ENCODE measurements around the gene PYGL. TPM values are rescaled to one million over a fixed set of nuclear protein-coding genes. Genes with fewer than 3 reads are reported as not detected.

Gene PYGL
- total and polyA plus RNA-seq, 2 donors (not counting 3 experiments of a cell fraction or from before 2014, with no cell fraction given) = 15.1 to 45.7 TPM

- H2AFZ ChIP-seq (ENCODE audit: low read depth, low read length) = no peak overlapping the region
- no peak overlapping the region for H3K4me3 ChIP-seq (replicated peaks in 1 of 3; ENCODE audit: insufficient read depth in 1 of 3, low read depth in 1 of 3, low read length in 3 of 3)
- H3K27me3 ChIP-seq (ENCODE audit: control insufficient read depth in 2 of 2, insufficient read depth in 2 of 2, low read length in 2 of 2) = no peaks in the 10 kb centered on the region
- no peak overlapping the region for H3K27ac ChIP-seq (ENCODE audit: insufficient read depth, low read depth, low read length)
- H3K9me1 ChIP-seq (replicated peaks; ENCODE audit: control insufficient read depth, extremely low read depth, insufficient read depth, low read length) = no peaks in the 10 kb centered on the region
- H3K36me3 ChIP-seq (ENCODE audit: control insufficient read depth in 2 of 2, extremely low read depth in 1 of 2, insufficient read depth in 2 of 2, low read length in 2 of 2) = no peaks in the 10 kb centered on the region
- no peak overlapping the region for H3K4me2 ChIP-seq (ENCODE audit: insufficient read depth, low read length)
- no peaks in the 10 kb centered on the region for H3K9me3 ChIP-seq (replicated peaks; ENCODE audit: control insufficient read depth, insufficient read depth, low read length)
- peaks cover 18% of the 10 kb centered on the region for H3K4me1 ChIP-seq (ENCODE audit: control insufficient read depth, extremely low read depth, insufficient read depth, low read length)
- TF ChIP-seq JUN (IDR thresholded peaks at IDR 0.05; ENCODE audit: borderline replicate concordance, insufficient read depth, insufficient read length, low read depth) = no peak
- TF ChIP-seq GATA2 (IDR thresholded peaks at IDR 0.05; ENCODE audit: insufficient read depth, insufficient read length, low read depth, low read length) = no peak
- TF ChIP-seq POLR2AphosphoS5 (IDR thresholded peaks at IDR 0.05; ENCODE audit: insufficient read depth, low read depth, low read length) = no peak
- TF ChIP-seq MAX (IDR thresholded peaks at IDR 0.05; ENCODE audit: insufficient read depth, insufficient read length) = no peak
- no peak for TF ChIP-seq FOS (IDR thresholded peaks at IDR 0.05; ENCODE audit: borderline replicate concordance, insufficient read depth, low read length)
- TF ChIP-seq POLR2A (IDR thresholded peaks at IDR 0.05; ENCODE audit: low read depth, low read length) = no peak
- no peak for TF ChIP-seq EZH2 (IDR thresholded peaks at IDR 0.05; ENCODE audit: borderline replicate concordance, low read depth, low read length, severe bottlenecking)
- no peak for TF ChIP-seq CTCF (IDR thresholded peaks at IDR 0.05; ENCODE audit: extremely low read depth in 1 of 2, insufficient read depth in 1 of 2, low read depth in 1 of 2, low read length in 2 of 2)
- no peak for TF ChIP-seq MYC (IDR thresholded peaks at IDR 0.05; ENCODE audit: low read depth, low read length)
- dilution Hi-C loops (cut with MboI; ENCODE audit: extremely low pct_ligation_motif_present, low sequenced_read_pairs) = no loop called here
- CTCF ChIA-PET = interaction anchor here (0.9 to 2.7 kb wide), 6 partner anchors 11 to 826 kb away, joined by 3 to 12 read pairs (median 8); no protein-coding TSS in a partner anchor
- intact Hi-C loops (cut with micrococcal nuclease) = no loop called here
- FAIRE-seq (no peak), DNase-seq (ENCODE audit: low read depth, low spot score) (no peak)
- BruUV-seq (replicated peaks) = no TSS peak
- H3K79me2 ChIP-seq (ENCODE audit: control insufficient read depth, insufficient read depth, low read length) = no peaks in the 10 kb centered on the region
- H3K9ac ChIP-seq (replicated peaks; ENCODE audit: extremely low read depth, insufficient read depth, low read length) = no peak overlapping the region
- H4K20me1 ChIP-seq (replicated peaks; ENCODE audit: control insufficient read depth, extremely low read depth, insufficient read depth, low read length) = no peaks in the 10 kb centered on the region
- POLR2A ChIA-PET = no interaction called here
Observed at GRCh38 chr14:50953502-50953901, 9.2 kb upstream of the PYGL start.
